Right renal cortex interstitium (tissue), 3 donors: Measurements from ENCODE around the gene KRT4. TPM values are rescaled to one million over a fixed set of nuclear protein-coding genes. Genes with fewer than 3 reads are reported as not detected.
"Not testable (repeated sequence)": the region's sequence is repeated elsewhere in the genome, so short reads cannot be mapped to it uniquely, and the experiment has no call there.

Source experiments
- DNase-seq, 3 donors: peaks; one replicate each; pipeline ENCODE4 v3.0.0-alpha.2; 2013; ENCODE audit warnings: low read depth in 3 of 3, low spot score in 2 of 3
- polyA plus RNA-seq, 3 donors: library from polyadenylated mRNA; unstranded; fragments of 120-200 nt; gene quantifications; one replicate each; pipeline ENCODE4 v1.2.1, GENCODE V29; 2013; ENCODE audit not compliant: insufficient read length in 3 of 3

KRT4 gene
- polyA plus RNA-seq, 3 donors = 0.35 to 1.1 (median 0.54) TPM

GRCh38 chr12:52776913-52777395, 37.0 kb downstream of the KRT4 start, which contains the start of gene KRT76:
KRT76 (minus strand) TSS chr12:52777345; CDS start chr12:52777291, 54 bp downstream.
- DNase-seq = no peak

- no peak for DNase-seq
Observed at GRCh38 chr12:52776435-52776834, 37.5 kb downstream of the KRT4 start.

GRCh38 chr12:52774629-52775250, 39.2 kb downstream of the KRT4 start:
- no peak for DNase-seq

- no peak for DNase-seq
Observed at GRCh38 chr12:52772772-52773171, 41.1 kb downstream of the KRT4 start.

- DNase-seq = no peak
Observed at GRCh38 chr12:52772188-52772587, 41.7 kb downstream of the KRT4 start.

- no peak for DNase-seq
Observed at GRCh38 chr12:52771505-52771904, 42.4 kb downstream of the KRT4 start.

- DNase-seq = no peak
Observed at GRCh38 chr12:52771088-52771487, 42.8 kb downstream of the KRT4 start.

- DNase-seq = no peak
Observed at GRCh38 chr12:52769946-52770345, 44.0 kb downstream of the KRT4 start.

- DNase-seq = no peak
Observed at GRCh38 chr12:52769354-52769753, 44.6 kb downstream of the KRT4 start.

GRCh38 chr12:52768479-52769200, 45.3 kb downstream of the KRT4 start:
- DNase-seq = no peak

GRCh38 chr12:52767427-52767826, 46.5 kb downstream of the KRT4 start:
- no peak for DNase-seq

GRCh38 chr12:52767020-52767379, 46.9 kb downstream of the KRT4 start:
- no peak for DNase-seq

GRCh38 chr12:52766351-52767019, 47.4 kb downstream of the KRT4 start:
- no peak for DNase-seq

GRCh38 chr12:52765702-52766101, 48.2 kb downstream of the KRT4 start:
- no peak for DNase-seq

- no peak for DNase-seq
Observed at GRCh38 chr12:52763991-52764390, 49.9 kb downstream of the KRT4 start.

- DNase-seq = no peak
Observed at GRCh38 chr12:52763036-52763659, 50.8 kb downstream of the KRT4 start.

- no peak for DNase-seq
Observed at GRCh38 chr12:52761802-52762201, 52.1 kb downstream of the KRT4 start.

- DNase-seq = not testable (repeated sequence)
Observed at GRCh38 chr12:52761218-52761617, 52.7 kb downstream of the KRT4 start.

- no peak for DNase-seq
Observed at GRCh38 chr12:52760623-52761022, 53.3 kb downstream of the KRT4 start.

- DNase-seq = no peak
Observed at GRCh38 chr12:52759695-52760094, 54.2 kb downstream of the KRT4 start.

- DNase-seq = no peak
Observed at GRCh38 chr12:52759218-52759617, 54.7 kb downstream of the KRT4 start.
